ENCODE results near the gene MRPL20.
A peak's percentile ranks its signal among the peaks of the same experiment; 100 is the strongest.
"Not testable (repeated sequence)": the region's sequence is repeated elsewhere in the genome, so short reads cannot be mapped to it uniquely, and the experiment has no call there.

Gene MRPL20

DNA sequence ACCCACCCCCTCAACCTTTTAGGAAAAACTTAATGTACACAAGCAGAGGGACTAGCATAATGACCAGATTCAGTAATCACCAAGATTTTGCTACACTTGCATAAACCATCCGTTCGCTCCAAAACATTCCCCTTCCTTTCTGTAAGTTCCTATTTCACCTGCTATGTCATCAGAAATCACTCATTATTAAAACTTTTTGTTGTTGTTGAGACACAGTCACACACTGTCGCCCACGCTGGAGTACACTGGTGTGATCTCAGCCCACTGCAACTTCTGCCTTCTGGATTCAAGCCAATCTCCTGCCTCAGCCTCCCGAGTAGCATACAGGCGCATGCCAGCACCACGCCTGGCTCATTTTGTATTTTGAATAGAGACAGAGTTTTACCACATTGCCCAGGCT, 3.4 kb downstream of the MRPL20 start:
- no peak for DNase-seq

DNA sequence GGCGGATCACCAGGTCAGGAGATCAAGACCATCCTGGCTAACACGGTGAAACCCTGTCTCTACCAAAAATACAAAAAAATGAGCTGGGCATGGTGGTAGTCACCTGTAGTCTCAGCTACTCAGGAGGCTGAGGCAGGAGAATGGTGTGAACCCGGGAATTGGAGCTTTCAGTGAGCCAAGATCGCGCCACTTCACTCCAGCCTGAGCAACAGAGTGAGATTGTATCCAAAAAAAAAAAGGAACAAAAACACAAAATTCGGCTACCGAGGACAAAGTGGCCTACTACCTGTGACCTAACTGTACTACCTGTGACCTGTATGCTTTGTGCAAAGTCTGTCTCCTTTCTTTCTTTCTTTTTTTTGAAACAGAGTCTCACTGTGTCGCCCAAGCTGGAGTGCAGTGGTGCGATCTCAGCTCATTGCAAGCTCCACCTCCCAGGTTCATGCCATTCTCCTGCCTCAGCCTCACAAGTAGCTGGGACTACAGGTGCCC, 4.1 kb downstream of the MRPL20 start:
- DNase-seq: not testable (repeated sequence)

DNA sequence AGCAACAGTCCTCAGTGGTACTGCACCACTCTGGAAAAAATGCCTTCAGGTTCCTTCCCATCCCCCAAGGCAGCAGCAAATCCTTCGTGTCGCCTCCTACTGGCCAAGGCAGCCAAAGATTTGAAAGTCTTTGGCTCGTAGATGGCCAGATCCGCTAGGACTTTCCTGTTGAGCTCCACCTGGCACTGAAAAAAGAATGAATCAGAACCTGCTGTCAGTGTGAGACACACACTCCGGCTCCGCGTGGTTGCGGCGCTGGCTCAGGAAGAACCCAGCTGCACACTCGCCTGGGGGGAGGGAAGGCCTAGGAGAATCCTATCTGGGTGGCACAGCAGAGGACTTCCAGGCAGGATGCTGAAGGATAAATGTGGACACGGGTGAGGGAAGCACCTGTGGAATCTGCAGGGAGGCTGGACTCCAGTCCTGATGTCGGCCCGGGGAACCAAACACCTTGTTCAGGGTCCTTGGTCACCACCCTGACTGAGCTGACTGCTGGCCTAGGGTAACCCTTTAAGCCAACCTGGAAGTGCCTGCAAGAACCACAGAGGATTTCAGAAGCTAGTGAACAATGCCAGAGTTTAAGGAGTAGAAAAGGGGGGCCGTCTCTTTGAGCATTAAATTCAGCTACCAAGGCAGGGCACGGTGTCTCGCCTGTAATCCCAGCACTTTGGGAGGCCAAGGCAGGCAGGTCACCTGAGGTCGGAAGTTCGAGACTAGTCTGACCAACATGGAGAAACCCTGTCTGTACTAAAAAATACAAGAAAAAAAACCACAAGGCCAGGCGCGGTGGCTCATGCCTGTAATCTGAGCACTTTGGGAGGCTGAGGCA, 4.8 kb downstream of the MRPL20 start:
- DNase-seq: peak; percentile 61

DNA sequence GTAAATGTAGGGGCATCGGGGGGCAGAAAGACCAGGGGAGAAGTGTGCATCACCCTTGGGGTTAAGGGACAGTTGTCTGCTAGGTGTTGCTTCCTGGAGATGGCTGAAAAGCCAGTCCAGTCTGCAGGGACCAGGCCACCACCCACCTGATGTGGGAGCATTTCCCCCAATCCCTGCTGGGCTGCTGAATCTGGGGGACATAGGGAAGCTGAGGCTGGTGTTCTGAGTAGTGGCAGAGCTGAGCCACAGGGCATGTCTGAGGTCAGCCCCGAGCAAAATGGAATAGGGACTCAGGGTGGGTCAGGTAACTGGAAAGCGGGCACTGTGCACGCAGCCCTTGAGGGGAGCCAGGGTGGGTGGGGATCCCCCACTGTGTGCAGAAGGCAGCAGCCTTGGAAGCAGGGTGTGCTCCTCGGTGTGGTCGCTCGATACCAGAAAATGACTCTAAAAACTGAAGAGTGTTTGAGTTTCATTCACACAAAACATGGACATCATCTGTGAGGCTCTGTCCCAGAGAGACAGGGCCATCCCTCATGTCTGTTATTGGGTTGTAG, 5.6 kb downstream of the MRPL20 start:
- DNase-seq: no peak

DNA sequence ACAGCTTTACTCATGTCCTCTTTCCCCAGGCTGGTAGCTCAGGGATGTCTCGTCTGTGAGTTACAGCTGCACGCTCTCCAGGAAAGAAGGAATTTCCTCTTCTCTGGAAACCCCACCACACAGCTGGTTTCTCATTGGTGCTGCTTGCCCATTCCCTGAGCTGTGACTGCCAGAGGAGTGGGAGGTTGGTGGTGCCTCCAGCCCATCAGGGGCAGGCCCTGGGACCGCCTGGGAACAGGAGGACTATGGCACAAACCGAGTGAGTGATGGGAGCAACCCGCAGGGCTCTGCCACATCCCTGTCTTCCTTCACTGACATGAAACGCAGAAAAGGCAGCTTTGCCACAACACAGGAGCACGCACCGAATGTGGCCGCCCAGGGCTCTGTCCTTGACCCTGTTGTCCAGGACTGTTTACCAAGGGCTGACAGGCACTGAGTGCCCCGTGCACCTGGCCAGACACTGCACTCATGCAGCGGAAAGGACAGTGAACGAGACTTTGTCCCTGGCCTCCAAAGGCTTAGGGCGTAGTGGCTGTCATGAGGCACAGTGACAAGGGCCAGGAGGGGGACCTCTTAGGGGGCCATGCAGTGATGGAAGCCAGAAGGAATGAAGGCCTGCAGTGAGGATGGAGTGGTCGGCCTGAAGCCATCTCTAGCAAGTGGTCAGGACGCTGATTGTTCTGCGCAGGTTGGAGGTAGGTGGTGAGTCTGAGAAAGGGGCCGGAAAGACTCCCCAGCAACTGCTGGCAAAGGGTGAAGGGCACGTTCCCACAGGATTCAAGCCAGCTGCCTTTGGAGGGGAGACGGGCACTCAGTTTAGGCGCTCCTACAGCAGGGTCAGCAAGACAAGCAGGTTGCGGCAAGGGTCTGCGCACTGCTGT, 6.3 kb downstream of the MRPL20 start:
- DNase-seq: no peak

DNA sequence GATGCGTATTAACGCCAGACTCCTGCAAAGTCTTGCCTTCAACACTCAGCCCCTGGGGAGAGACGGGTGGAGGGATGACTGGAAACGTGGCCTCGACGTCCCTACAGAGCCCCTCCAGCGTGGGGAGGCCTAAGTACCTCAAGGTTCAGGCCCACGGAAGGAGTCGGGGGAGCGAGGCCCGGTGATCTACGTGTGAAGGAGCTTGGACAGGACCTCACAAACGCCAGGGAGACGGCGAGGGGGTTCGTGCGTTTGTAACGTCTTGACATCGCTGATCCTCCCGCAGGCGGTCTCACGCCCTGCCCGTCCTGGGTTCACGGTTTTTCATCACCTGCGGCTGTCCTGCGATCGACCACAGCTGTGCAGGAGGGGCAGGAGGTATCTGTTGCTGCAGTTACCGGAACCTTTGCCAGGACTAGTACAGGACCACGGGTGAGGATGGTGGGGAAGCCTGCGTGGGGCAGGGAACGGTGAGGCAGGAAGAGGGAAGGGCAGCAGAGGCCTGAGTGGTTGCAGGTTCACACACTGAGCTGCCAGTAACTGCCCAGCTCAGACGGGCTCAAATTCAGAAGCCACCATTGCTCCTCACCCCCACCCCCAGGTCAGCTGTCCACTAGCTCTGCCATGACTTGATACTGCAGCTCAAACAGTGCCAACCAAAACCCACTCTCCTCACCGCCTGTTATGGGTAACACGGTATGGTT, 7.1 kb downstream of the MRPL20 start:
- no peak for DNase-seq

DNA sequence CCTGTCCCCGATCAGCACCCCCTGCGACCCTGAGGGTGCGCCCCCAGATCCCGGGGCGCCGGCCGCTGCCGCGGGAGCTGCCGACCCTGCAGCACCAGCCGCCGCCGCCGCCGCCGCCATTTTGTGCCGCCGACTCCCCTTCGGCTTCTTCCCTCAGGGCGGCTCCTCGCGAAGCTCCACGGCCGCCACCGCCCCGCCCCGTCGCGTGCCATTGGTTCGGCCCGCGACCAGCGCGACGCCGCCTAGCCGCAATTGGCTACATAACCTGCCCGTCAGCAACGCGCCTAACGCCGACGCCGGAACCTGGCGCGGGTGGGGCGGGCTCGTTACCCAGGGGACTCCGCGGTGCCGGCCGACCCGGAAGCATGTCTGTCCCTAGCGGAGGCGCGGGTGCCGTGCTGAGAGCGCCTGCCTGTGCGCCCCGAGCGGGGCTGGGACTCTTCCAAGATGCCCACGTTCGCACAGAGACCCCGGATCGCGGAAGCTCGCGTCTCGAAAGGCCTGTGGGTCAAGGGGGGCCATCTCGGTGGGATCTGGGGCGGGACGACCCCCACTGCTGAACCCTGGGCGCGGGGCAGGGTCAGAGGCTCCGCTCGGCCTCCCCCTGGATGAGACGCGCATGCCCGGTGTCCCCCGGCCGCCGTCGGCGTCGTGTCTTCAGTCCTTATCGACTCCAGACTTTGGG, 7.8 kb downstream of the MRPL20 start, which contains the start of gene CCNL2:
CCNL2 (minus strand) TSS at position 149 of the 685 bp plus-strand sequence; CDS start at position 120, 29 bp downstream.
- peak; percentile 88 for DNase-seq

DNA sequence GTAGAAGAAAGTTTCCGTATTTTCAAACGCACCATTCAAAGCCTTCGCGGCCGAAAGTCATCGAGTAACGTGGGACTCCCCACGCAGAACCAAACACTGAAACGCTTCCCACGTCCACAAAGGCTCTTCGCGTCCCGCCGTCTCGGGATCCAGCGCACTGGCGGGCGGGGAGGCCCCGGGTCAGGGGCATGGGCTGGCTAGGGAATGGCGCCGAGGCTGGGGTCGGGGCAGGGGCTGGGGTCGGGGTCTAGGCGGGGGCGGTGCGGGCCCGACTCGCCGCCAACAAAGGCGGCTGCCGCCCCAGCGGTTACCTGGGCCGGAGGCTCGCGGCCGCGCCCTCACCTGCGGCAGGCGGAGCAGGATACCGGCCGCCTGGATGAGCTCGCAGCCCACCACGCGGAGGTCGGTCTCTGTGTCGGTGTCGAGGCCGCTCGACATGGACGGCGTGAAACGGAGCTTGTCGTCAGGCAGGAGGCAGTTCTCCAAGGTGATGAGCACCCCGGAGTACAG, 8.4 kb downstream of the MRPL20 start:
- DNase-seq: no peak

DNA sequence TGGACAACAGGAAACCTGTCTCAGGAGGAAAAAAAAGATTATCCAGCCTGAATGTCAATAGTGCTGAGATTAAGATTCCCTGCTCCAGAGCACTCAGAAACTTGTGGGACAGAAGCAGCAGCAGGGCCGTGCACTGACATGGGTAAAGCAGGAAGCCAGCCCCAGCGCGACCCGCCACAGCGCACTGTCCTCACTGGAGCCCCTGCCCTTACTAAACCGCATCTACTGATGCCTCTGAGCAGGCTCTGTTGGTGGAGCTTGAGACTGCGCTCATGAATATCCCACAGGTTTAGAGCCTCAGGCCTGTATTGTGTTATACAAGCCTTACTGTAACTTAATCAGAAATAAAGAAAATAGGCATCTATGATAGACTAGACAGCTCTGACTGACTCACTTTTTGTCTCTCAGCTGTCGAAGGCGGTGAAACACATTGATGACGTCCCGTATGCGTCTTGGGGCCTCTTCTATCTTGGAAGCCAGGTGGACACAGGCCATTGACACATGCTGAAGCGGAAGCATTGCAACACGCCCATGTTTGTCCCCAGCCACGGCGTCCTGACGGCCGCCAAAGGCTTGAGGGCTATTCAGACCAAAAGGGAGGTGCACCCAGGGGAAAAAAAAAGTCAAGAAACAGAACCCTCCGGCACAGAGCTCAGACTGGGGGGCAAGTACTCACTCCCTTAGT, 9.1 kb downstream of the MRPL20 start:
- DNase-seq: no peak

DNA sequence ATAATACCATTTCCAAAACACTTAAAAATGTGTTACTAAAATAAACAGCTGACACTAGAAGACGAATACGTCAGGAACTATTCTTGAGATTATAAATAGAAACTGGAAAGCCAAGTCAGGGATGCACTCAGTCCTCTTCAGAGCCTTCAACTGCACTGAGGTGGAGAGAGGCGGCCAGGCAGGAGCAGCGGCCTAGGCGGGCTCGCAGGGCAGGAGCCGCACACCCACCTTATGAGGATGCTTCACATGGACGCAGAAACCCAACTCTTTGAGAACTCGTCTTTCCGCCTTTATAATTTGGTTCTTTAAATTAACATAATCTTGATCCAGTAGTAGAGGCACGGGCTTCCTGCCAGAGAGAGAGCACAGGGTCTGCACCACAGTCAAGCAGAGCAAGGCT, 11.9 kb downstream of the MRPL20 start:
- no peak for DNase-seq

DNA sequence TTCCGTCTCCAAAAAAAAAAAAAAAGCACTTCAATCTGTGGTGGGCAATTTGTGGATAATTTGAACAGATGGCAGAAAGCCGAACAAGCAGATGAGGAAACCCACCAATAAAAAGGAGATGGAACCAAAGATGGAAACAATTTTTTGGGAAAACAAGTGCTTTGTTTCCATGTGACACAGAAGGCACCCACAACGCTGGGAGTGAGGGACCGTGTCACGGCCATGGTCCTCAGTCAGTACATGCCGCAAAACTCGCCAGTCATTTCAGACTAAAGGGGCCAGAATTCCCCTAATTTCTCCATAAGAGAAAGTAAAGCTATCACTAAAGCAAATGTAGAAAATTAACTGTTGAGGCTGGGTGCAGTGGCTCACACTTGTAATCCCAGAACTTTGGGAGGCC, 13.0 kb downstream of the MRPL20 start:
- DNase-seq: no peak

DNA sequence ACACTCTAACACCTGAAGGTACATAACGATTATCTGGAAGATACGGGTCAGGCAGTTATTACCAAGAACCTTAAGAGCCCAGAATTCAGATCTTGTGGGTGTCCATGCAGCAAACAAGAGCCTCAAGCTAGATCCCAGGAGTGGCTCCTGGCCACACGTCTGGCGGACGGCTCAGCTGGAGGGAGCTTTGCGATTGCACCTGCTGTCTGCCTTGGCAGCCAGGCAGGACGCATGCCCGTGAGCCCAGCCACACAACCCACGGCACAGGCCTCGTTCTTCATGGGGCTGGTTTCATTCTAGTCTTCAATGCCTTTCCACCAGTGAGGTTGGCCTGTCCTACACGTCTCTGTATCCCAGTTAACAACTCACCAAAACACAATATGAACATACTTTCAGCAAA, 13.7 kb downstream of the MRPL20 start:
- DNase-seq: no peak

DNA sequence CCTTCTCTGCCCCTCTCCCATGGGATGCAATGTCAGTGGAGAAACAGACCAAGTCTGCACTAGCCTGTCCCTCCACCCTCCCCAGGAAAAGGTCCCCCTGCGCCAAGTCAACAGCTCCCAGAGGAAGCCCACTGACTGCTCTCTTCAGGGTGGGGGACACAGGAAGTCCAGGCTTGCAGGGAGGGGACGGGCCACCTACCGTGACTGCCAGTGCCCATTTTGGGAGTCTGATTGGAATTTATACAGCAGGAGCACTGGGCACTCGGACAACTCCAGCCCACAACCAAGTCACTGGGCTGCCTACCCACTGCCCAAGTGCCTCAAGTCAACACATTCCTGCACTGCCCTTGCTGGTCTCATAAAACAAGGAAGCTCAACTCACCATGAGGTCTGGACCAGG, 14.1 kb downstream of the MRPL20 start:
- DNase-seq: no peak

DNA sequence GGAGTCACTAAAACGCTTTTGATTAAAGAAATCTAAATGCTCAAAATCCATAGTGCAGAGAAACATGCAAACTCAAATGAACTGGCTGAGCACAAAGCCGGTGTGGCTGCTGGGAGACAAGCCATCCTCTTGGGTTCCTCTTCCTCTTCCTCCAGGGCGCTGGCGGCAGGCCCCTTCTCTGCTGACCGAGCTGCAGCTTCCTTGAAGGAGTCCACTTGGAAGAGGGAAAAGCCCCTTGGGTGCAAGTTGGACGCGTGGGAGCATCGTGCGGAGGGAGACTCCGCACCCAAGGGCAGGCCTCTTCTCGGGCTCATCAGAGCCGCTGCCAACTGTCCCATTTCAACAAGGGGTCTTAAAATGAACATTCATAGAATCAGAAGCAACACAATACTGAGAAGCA, 15.9 kb downstream of the MRPL20 start:
- DNase-seq: no peak

DNA sequence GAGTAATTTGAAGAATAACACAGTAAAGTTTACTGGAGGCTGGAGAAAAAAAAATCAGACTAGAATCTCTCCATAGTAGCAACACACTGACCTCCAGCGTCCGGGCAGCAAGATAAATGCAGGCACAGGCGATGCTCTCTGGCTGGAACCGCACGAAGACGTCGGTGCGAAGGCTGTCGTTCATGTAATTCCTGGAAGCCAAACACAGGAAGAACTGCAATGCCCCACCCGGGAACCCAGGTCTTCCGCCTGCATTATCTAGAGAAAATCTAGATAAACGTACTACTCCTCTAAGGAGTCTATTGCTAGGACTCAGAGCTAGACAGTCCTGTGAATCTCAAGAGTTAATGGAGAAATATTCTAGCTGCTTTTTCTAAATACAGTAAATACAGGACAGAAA, 16.4 kb downstream of the MRPL20 start:
- DNase-seq: no peak

DNA sequence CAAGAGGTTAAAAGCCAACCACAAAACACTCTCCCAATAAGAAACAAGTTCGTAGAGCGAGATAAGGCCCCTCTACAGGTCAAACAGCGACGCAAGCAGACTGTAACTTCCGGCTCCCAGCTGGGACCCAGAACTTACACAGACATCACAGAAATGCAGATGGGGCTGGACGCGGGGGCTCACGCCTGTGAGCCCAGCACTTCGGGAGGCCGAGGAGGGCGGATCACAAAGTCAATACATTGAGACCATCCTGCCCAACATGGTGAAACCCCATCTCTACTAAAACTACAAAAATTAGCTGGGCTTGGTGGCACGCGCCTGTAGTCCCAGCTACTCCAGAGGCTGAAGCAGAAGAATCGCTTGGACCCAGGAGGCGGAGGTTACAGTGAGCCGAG, 19.0 kb downstream of the MRPL20 start:
- no peak for DNase-seq

DNA sequence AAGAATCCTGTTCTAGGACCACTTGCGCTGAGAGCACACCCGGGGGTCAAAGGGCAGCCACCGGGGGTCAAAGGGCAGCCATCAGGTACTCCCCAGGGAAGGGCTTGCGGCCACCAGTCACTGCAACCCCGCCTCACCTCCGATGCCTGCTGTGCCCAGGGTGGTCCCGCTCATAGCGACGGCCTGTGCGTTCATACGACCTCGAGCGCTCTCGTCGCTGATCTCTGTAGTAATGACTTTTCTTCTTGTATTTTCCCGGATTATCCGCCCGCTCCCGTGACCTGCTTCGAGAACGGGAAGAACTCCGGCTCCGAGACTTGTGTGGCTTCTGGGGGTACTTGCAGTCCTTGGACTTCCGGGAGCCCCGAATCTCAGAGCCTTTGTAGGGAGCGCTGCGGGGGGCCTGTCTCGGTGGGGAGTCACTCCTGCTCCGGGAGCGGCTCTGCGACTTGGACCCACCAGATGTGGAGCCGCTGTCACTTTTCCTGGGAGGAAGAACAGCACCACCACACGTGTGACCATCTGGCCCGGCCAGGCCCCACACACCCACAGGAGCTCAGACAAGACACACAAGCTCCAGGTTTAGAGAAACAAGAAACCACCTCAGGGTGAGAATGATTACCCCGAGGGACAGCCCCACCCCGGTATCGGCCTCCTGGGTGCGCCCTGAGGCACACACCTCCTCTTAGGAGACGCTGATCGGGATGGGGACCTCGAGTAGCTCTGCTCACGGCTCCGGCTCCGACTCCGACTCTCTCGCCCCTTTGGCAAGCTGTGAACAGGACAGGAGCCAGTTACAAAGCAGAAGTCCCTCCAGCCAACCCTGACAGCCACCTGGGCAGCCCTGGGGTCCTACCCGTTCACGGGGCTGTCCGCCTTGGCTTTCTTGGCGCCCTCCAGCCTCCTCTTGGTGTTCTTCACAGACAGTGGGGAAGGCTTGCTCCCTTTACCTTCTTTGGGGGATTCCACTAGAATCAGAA, 19.7 kb downstream of the MRPL20 start:
- no peak for DNase-seq

DNA sequence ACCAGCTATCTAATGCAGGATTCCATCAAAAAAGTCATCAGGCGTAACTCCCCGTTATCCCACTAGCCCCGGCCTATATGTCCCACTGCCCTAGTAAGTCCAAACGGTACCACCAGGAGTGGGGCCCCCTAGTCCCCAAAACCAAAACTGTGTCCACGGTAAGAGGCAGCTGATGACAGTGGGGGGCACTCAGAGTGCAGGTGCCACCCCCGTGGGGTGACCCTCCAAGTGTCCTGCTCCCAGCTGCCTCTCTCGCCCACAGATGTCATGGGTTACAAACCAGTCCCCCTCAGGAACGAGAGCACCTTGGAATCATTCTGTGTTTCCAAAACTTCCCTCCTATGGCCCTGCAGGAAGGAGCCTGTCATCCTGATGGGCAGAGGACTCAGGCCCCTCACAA, 21.2 kb downstream of the MRPL20 start:
- no peak for DNase-seq

DNA sequence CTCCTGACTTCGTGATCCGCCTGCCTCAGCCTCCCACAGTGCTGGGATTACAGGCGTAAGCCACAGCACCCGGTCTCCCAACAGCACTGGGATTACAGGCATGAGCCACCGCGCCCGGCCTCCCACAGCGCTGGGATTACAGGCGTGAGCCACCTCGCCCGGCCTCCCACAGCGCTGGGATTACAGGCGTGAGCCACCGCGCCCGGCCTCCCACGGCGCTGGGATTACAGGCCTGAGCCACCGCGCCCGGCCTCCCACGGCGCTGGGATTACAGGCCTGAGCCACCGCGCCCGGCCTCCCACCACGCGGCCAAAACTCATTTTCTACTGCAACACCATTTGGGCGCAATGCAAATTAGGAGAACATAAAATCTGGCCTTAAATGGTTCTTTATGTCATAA, 21.8 kb downstream of the MRPL20 start:
- DNase-seq: not testable (repeated sequence)

DNA sequence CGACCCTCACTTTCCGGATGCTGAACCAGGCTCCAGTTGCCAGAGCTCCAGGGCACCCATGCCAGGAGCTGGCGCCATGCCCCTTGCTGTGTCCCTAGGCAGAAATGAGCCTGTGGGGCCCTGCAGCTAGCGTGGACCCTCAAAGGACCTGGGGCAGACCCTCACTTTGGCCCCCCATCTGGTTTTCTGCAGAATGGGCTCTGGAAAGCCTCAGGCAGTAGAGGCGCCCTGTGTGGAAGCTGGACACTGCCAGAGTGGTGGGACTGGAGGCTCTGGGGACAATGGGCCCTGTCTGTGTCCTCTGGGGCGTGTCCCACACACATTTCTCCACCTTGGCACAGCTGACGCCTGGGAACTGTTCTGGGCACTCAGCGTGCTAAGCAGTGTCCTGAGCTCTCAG, 25.8 kb downstream of the MRPL20 start:
- DNase-seq: no peak

Measured in DMS 273 treated with DMSO at 0.1 percent for 48 hours (cell line).